ENCODE data around the gene PTPRCAP. TPM values are rescaled to one million over a fixed set of nuclear protein-coding genes. Genes with fewer than 3 reads are reported as not detected.
A peak's percentile ranks its signal among the peaks of the same experiment; 100 is the strongest.
"Not testable (repeated sequence)": the region's sequence is repeated elsewhere in the genome, so short reads cannot be mapped to it uniquely, and the experiment has no call there.

PTPRCAP gene
- total and polyA plus RNA-seq, 9 donors = 0.84 to 1.5 (median 1.2) TPM

DNA sequence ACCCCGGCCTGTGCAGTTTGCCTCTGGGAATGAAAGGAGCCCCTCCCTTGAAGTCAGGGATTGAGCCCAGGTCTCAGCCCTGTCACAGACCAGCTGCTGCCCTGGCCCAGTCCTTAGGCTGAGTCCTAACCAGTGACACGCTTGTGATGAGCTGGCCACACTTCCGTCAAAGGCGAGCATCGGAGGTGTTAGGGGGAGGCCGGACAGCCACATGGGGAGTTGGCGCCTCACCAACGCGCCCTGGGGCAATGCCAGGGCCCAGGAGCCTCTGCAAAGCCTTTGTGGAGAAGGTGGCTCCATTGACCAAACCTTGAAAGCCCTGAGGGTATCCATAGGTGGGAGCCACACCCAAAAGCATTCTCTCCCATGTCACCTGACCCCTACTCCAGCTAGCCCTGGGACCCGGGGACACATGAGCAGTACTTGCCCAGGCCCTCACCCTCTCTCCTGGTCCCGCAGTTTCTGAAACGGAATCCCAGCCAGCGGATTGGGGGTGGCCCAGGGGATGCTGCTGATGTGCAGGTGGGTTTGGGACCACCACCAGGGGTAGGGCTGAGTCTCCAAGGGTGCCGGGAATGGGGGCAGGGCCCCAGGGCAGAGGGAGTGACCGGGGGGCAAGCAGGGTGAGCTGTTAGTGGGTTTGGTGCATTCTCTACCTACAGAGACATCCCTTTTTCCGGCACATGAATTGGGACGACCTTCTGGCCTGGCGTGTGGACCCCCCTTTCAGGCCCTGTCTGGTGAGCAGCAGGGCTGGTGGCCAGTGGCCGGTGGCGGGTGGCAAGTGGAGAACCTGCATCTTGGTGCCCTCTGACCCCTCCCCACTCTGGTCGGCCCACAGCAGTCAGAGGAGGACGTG is 3.7 kb downstream of the PTPRCAP start:
- DNase-seq = no peak
- WGBS (ENCODE audit: insufficient coverage) = 86% methylated on average over 15 of the region's 22 CpGs
- peaks cover 72% of the 10 kb centered on the region for H3K36me3 ChIP-seq (ENCODE audit: control insufficient read depth, insufficient read depth, low read length)
- H3K27ac ChIP-seq (ENCODE audit: low read length) = no peak overlapping the region
- H3K27me3 ChIP-seq (ENCODE audit: control insufficient read depth, insufficient read depth, low read length) = no peaks in the 10 kb centered on the region
- H3K4me1 ChIP-seq (ENCODE audit: control insufficient read depth, insufficient read depth, low read length) = peaks cover 21% of the 10 kb centered on the region
- H3K4me3 ChIP-seq (ENCODE audit: low read length) = no peak overlapping the region
- no peaks in the 10 kb centered on the region for H3K9me3 ChIP-seq (replicated peaks; ENCODE audit: control insufficient read depth, low read depth, low read length)

DNA sequence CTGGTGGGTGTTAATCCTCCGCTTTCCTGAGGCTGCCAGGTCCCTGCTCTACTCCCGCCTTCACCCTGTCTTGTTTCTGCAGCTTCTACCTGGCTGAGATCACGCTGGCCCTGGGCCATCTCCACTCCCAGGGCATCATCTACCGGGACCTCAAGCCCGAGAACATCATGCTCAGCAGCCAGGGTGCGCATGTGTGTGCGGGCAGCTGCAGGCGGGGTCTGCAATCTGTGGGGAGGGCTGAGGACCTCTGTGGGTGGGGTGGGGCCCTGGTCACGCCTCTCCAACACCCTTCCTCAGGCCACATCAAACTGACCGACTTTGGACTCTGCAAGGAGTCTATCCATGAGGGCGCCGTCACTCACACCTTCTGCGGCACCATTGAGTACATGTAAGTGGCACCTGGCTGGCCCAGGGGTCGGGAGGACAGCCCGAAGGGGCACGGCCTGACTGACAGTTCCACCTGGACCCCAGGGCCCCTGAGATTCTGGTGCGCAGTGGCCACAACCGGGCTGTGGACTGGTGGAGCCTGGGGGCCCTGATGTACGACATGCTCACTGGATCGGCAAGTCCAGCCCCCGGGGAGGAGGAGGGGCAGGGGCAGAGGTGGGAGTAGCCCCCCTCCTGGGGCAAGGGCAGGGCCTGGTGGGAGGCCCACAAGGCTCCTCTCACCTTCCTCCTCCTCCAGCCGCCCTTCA is 4.7 kb downstream of the PTPRCAP start:
- Histone ChIP-seq H3K27ac (ENCODE audit: low read length) (no peak overlapping the region), H3K4me3 (ENCODE audit: low read length) (no peak overlapping the region), H3K9me3 (replicated peaks; ENCODE audit: control insufficient read depth, low read depth, low read length) (no peaks in the 10 kb centered on the region), H3K27me3 (ENCODE audit: control insufficient read depth, insufficient read depth, low read length) (no peaks in the 10 kb centered on the region), H3K4me1 (ENCODE audit: control insufficient read depth, insufficient read depth, low read length) (peaks cover 24% of the 10 kb centered on the region), H3K36me3 (ENCODE audit: control insufficient read depth, insufficient read depth, low read length) (peaks cover 67% of the 10 kb centered on the region)
- DNase-seq = no peak
- WGBS (ENCODE audit: insufficient coverage) = 84% methylated on average over 14 of the region's 22 CpGs

DNA sequence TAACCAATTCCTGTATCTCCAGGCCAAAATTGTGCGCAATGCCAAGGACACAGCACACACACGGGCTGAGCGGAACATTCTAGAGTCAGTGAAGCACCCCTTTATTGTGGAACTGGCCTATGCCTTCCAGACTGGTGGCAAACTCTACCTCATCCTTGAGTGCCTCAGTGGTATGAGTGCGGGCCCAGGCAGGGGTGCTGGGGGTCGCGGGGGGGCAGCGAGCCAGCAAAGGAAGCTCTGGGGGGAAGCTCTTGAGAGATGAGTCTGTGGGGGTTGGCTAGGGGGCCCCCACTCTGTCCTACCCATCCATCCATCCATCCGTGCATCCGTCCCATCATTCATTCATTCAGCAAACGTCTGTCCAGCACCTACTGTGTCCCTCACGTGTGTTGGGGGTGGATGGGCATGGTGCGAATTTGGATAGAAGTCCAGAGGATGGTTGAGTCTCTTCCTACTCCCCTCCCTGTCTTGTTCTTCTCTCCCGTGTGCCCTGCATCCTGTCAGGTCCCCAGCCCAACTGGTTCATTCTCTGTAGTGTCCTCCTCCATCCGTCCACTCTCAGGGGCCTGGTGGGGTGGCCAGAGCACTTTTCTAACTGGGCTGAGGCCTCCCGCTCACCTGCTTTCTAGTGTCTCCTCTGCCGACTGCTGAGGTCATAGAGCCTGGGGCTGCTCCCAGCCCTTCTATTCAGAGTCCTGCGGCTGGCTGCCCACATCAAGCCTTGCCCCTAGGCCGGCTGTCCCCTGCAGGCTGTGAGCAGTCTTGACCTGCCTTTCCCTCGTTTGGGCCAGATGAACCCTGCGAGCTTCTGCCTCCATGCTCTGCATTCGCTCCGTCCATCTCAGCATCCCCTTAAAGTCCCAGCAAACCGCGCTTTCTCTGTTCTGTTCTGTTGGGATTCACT is 5.9 kb downstream of the PTPRCAP start:
- no peak for DNase-seq
- Histone ChIP-seq H3K9me3 (replicated peaks; ENCODE audit: control insufficient read depth, low read depth, low read length) (no peaks in the 10 kb centered on the region), H3K36me3 (ENCODE audit: control insufficient read depth, insufficient read depth, low read length) (peaks cover 65% of the 10 kb centered on the region), H3K27me3 (ENCODE audit: control insufficient read depth, insufficient read depth, low read length) (no peaks in the 10 kb centered on the region), H3K27ac (ENCODE audit: low read length) (no peak overlapping the region), H3K4me1 (ENCODE audit: control insufficient read depth, insufficient read depth, low read length) (peaks cover 25% of the 10 kb centered on the region), H3K4me3 (ENCODE audit: low read length) (no peak overlapping the region)
- 93% methylated on average over 17 of the region's 24 CpGs for WGBS (ENCODE audit: insufficient coverage)

- peaks cover 62% of the 10 kb centered on the region for H3K36me3 ChIP-seq (ENCODE audit: control insufficient read depth, insufficient read depth, low read length)
- no peak overlapping the region for H3K4me3 ChIP-seq (ENCODE audit: low read length)
- no peaks in the 10 kb centered on the region for H3K27me3 ChIP-seq (ENCODE audit: control insufficient read depth, insufficient read depth, low read length)
- H3K9me3 ChIP-seq (replicated peaks; ENCODE audit: control insufficient read depth, low read depth, low read length) = no peaks in the 10 kb centered on the region
- H3K27ac ChIP-seq (ENCODE audit: low read length) = no peak overlapping the region
- DNase-seq = no peak
- 80% methylated on average over 7 of the region's 11 CpGs for WGBS (ENCODE audit: insufficient coverage)
- peaks cover 16% of the 10 kb centered on the region for H3K4me1 ChIP-seq (ENCODE audit: control insufficient read depth, insufficient read depth, low read length)
Observed at GRCh38 chr11:67429722-67430121, 7.8 kb downstream of the PTPRCAP start.

DNA sequence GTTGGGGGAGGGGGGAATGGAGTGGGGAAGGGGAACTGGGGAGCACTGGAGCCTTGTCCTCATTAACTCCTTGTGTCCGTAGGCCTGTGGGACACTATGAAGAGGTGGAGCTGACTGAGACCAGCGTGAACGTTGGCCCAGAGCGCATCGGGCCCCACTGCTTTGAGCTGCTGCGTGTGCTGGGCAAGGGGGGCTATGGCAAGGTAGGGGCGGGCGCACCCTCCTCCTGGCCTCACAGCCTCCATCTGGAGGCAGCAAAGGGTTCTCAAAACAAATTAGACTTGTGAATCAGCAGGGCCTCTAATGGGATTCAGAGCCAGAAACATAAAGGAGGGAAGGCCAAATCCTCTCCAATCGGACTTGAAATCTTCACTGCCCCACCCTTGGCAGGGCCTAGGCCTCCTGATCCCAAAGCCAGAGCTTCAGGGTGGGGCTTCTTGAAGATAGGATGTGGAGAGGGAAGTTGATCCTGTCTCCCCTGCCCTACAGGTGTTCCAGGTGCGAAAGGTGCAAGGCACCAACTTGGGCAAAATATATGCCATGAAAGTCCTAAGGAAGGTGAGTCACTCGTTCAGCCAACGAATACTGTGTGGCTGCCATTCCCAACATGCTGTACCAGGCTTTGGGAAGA is 8.3 kb downstream of the PTPRCAP start:
- 54% methylated on average over 10 of the region's 12 CpGs for WGBS (ENCODE audit: insufficient coverage)
- no peaks in the 10 kb centered on the region for H3K9me3 ChIP-seq (replicated peaks; ENCODE audit: control insufficient read depth, low read depth, low read length)

GRCh38 chr11:67428052-67429001 is 9.2 kb downstream of the PTPRCAP start, which contains the start of gene RPS6KB2:
Gene RPS6KB2, plus strand, starts transcription at chr11:67428494. Its CDS starts 52 bp downstream, at chr11:67428546.
- peaks cover 55% of the 10 kb centered on the region for H3K36me3 ChIP-seq (ENCODE audit: control insufficient read depth, insufficient read depth, low read length)
- no peaks in the 10 kb centered on the region for H3K9me3 ChIP-seq (replicated peaks; ENCODE audit: control insufficient read depth, low read depth, low read length)
- no peaks in the 10 kb centered on the region for H3K27me3 ChIP-seq (ENCODE audit: control insufficient read depth, insufficient read depth, low read length)
- H3K4me1 ChIP-seq (ENCODE audit: control insufficient read depth, insufficient read depth, low read length) = peaks cover 19% of the 10 kb centered on the region
- peak within 1 kb of the TSS; percentile 98 for H3K4me3 ChIP-seq (ENCODE audit: low read length)
- DNase-seq = peak; percentile 99
- WGBS (ENCODE audit: insufficient coverage) = under 1% methylated on average over 53 of the region's 68 CpGs
- H3K27ac ChIP-seq (ENCODE audit: low read length) = peak within 1 kb of the TSS; percentile 83

More for the DNA sequence above, 8.3 kb downstream of the PTPRCAP start:
- Histone ChIP-seq H3K4me3 (ENCODE audit: low read length) (peak overlapping the region; percentile 98), H3K4me1 (ENCODE audit: control insufficient read depth, insufficient read depth, low read length) (peaks cover 19% of the 10 kb centered on the region), H3K27me3 (ENCODE audit: control insufficient read depth, insufficient read depth, low read length) (no peaks in the 10 kb centered on the region), H3K36me3 (ENCODE audit: control insufficient read depth, insufficient read depth, low read length) (peaks cover 62% of the 10 kb centered on the region), H3K27ac (ENCODE audit: low read length) (peak overlapping the region; percentile 83)
- no peak for DNase-seq

DNA sequence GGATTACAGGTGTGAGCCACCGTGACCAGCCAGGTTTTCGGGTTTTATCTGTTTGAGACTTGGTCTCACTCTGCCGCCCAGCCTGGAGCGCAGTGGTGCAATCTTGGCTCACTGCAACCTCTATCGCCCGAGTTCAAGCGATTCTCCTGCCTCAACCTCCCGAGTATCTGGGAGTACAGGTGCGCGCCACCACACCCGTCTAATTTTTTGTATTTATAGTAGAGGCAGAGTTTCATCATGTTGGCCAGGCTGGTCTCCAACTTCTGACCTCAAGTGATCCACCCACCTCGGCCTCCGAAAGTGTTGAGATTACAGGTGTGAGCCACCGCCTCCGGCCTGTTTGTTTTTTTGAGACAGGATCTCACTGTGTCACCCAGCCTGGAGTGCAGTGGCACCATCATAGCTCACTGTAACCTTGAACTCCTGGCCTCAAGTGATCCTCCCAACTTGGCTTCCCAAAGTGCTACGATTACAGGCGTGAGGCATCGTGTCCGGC is 10.1 kb downstream of the PTPRCAP start:
- WGBS (ENCODE audit: insufficient coverage) = 95% methylated on average over 11 of the region's 19 CpGs
- not testable (repeated sequence) for H3K9me3 ChIP-seq (replicated peaks; ENCODE audit: control insufficient read depth, low read depth, low read length); H3K27me3 ChIP-seq (ENCODE audit: control insufficient read depth, insufficient read depth, low read length); DNase-seq
- Histone ChIP-seq H3K4me1 (ENCODE audit: control insufficient read depth, insufficient read depth, low read length) (peaks cover 25% of the 10 kb centered on the region), H3K27ac (ENCODE audit: low read length) (peak overlapping the region; percentile 81), H3K36me3 (ENCODE audit: control insufficient read depth, insufficient read depth, low read length) (peaks cover 48% of the 10 kb centered on the region), H3K4me3 (ENCODE audit: low read length) (peak overlapping the region; percentile 98)

DNA sequence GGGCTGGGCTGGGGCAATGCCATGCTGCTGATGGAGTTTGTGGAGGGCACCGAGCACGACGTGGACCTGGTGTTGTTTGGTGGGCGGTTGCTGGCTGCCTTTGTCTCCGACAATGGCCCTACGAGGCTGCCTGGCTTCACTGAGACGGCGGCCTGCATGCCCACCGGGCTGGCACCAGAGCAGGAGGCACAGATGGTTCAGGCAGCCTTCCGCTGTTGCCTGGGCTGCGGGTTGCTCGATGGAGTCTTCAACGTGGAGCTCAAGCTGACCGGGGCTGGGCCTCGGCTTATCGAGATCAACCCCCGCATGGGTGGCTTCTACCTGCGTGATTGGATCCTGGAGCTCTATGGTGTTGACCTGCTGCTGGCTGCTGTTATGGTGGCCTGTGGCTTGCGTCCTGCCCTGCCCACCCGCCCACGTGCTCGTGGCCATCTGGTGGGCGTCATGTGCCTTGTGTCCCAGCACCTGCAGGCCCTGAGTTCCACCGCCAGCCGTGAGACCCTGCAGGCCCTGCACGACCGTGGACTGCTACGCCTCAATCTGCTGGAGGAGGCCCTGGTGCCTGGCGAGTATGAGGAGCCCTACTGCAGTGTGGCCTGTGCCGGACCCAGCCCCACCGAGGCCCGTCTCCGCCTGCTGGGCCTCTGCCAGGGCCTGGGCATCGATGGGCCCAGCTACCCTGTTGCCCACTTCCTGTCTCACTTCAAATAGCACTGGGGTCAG is 13.4 kb downstream of the PTPRCAP start:
- no peaks in the 10 kb centered on the region for H3K9me3 ChIP-seq (replicated peaks; ENCODE audit: control insufficient read depth, low read depth, low read length)
- peaks cover 22% of the 10 kb centered on the region for H3K36me3 ChIP-seq (ENCODE audit: control insufficient read depth, insufficient read depth, low read length)
- no peaks in the 10 kb centered on the region for H3K27me3 ChIP-seq (ENCODE audit: control insufficient read depth, insufficient read depth, low read length)
- no peak overlapping the region for H3K27ac ChIP-seq (ENCODE audit: low read length)
- 79% methylated on average over 32 of the region's 34 CpGs for WGBS (ENCODE audit: insufficient coverage)
- no peak for DNase-seq
- no peak overlapping the region for H3K4me3 ChIP-seq (ENCODE audit: low read length)
- H3K4me1 ChIP-seq (ENCODE audit: control insufficient read depth, insufficient read depth, low read length) = peaks cover 38% of the 10 kb centered on the region

Measured in muscle of leg (tissue), 11 donors.